HFFc6 (cell line): ENCODE results near the gene MCMBP. TPM values are rescaled to one million over a fixed set of nuclear protein-coding genes. Genes with fewer than 3 reads are reported as not detected.
A peak's percentile ranks its signal among the peaks of the same experiment; 100 is the strongest.
"Not testable (repeated sequence)": the region's sequence is repeated elsewhere in the genome, so short reads cannot be mapped to it uniquely, and the experiment has no call there.

Source experiments
- DNase-seq: peaks from one replicate; pipeline ENCODE4 v3.0.0-alpha.2; 2018
- H3K27ac Mint-ChIP-seq: 2 replicates; pipeline ENCODE4 v1.8.0; 2020; ENCODE audit warnings: mild to moderate bottlenecking, mixed read lengths
- H3K27me3 Mint-ChIP-seq: 2 replicates; pipeline ENCODE4 v1.8.0; 2021; ENCODE audit warnings: mild to moderate bottlenecking, moderate library complexity, mixed read lengths; ENCODE audit not compliant: insufficient read depth
- H3K36me3 Mint-ChIP-seq: 2 replicates; pipeline ENCODE4 v1.8.0; 2021; ENCODE audit warnings: low read depth, mixed read lengths
- H3K4me1 Mint-ChIP-seq: 2 replicates; pipeline ENCODE4 v1.8.0; 2020; ENCODE audit warnings: low read depth, mixed read lengths
- H3K4me3 Mint-ChIP-seq: 2 replicates; pipeline ENCODE4 v1.8.0; 2020; ENCODE audit warnings: mild to moderate bottlenecking, moderate library complexity, mixed read lengths
- H3K9me3 Mint-ChIP-seq: 2 replicates; pipeline ENCODE4 v1.8.0; 2020; ENCODE audit warnings: mild to moderate bottlenecking, mixed read lengths
- CTCF ChIP-seq: fragments of 200-600 bp; sonication (generic); IDR thresholded peaks from 2 replicates; pipeline ENCODE4 v1.5.0; 2021; ENCODE audit warnings: antibody characterized with exemption, mild to moderate bottlenecking
- long read RNA-seq: library from polyadenylated mRNA; unstranded; transcript quantifications from one replicate; pipeline ENCODE4 v2.0.0, GENCODE V29; 2019
- total RNA-seq, 6 experiments: library from RNA; stranded (reverse); fragmentation: NEBNext Ultra II Directional; extraction: Animal tissue kit (Norgen Biotek cat#: 25700); gene quantifications; 2 replicates in 1 of 6; 3 replicates in 5 of 6; pipeline ENCODE4 v1.2.3, GENCODE V29; 2021

Gene MCMBP
- total RNA-seq = 10 to 100 TPM; 40.4 to 59.0 (median 53.5) TPM
- long read RNA-seq, full-length matches to known transcripts = 4 of 10 reads
- long read RNA-seq, partial matches to known transcripts = 4 of 10 reads
- long read RNA-seq, other reads (novel, unspliced or antisense) = 2 of 10 reads

GRCh38 chr10:119872610-119872859, at the start of gene MCMBP:
Gene MCMBP (minus strand): TSS chr10:119872843. CDS start chr10:119872584, 259 bp downstream.
- no peak for TF ChIP-seq CTCF
- DNase-seq = no peak
- Mint-ChIP-seq H3K9me3 (no peaks in the 10 kb centered on the region), H3K4me1 (peaks cover 46% of the 10 kb centered on the region), H3K4me3 (peak within 1 kb of the TSS; percentile 96), H3K27me3 (peaks cover 2% of the 10 kb centered on the region; the same call in 1 of the 2 replicates), H3K27ac (peak within 1 kb of the TSS; percentile 89), H3K36me3 (peaks cover 6% of the 10 kb centered on the region; the same call in 1 of the 2 replicates)

GRCh38 chr10:119919826-119920225, 47.2 kb upstream of the MCMBP start:
- Mint-ChIP-seq H3K36me3 (peaks cover 32% of the 10 kb centered on the region), H3K9me3 (no peaks in the 10 kb centered on the region), H3K4me1 (peaks cover 8% of the 10 kb centered on the region; the same call in 1 of the 2 replicates), H3K4me3 (no peak overlapping the region), H3K27me3 (no peaks in the 10 kb centered on the region), H3K27ac (no peak overlapping the region; the same call in 1 of the 2 replicates)
- DNase-seq = no peak
- TF ChIP-seq CTCF = no peak

- TF ChIP-seq CTCF = no peak
- Mint-ChIP-seq H3K9me3 (no peaks in the 10 kb centered on the region), H3K4me1 (peaks cover 8% of the 10 kb centered on the region; the same call in 1 of the 2 replicates), H3K27ac (peak overlapping the region; percentile 24; the same call in 1 of the 2 replicates), H3K27me3 (no peaks in the 10 kb centered on the region), H3K36me3 (peaks cover 37% of the 10 kb centered on the region), H3K4me3 (no peak overlapping the region)
- DNase-seq = no peak
These were observed 46.6 kb upstream of the MCMBP start for GRCh38 chr10:119919271-119919670.

- TF ChIP-seq CTCF = peak; percentile 55
- Mint-ChIP-seq H3K9me3 (no peaks in the 10 kb centered on the region), H3K4me3 (no peak overlapping the region), H3K36me3 (peaks cover 40% of the 10 kb centered on the region), H3K27me3 (no peaks in the 10 kb centered on the region), H3K4me1 (peaks cover 8% of the 10 kb centered on the region; the same call in 1 of the 2 replicates), H3K27ac (no peak overlapping the region)
- no peak for DNase-seq
These were observed 45.1 kb upstream of the MCMBP start for GRCh38 chr10:119917777-119918176.

GRCh38 chr10:119910689-119911088, 38.0 kb upstream of the MCMBP start:
- no peak for TF ChIP-seq CTCF
- H3K36me3 Mint-ChIP-seq = peaks cover 27% of the 10 kb centered on the region
- DNase-seq = no peak
- H3K4me1 Mint-ChIP-seq = peaks cover 9% of the 10 kb centered on the region
- H3K9me3 Mint-ChIP-seq = no peaks in the 10 kb centered on the region
- no peak overlapping the region for H3K4me3 Mint-ChIP-seq
- no peak overlapping the region for H3K27ac Mint-ChIP-seq
- no peaks in the 10 kb centered on the region for H3K27me3 Mint-ChIP-seq

- no peaks in the 10 kb centered on the region for H3K9me3 Mint-ChIP-seq
- H3K27ac Mint-ChIP-seq = peak overlapping the region; percentile 24; the same call in 1 of the 2 replicates
- TF ChIP-seq CTCF = no peak
- DNase-seq = no peak
- H3K36me3 Mint-ChIP-seq = peaks cover 31% of the 10 kb centered on the region
- no peak overlapping the region for H3K4me3 Mint-ChIP-seq
- no peaks in the 10 kb centered on the region; the same call in 1 of the 2 replicates for H3K27me3 Mint-ChIP-seq
- H3K4me1 Mint-ChIP-seq = peaks cover 9% of the 10 kb centered on the region
These were observed 35.5 kb upstream of the MCMBP start for GRCh38 chr10:119908166-119908565.

GRCh38 chr10:119907695-119908094, 35.1 kb upstream of the MCMBP start:
- not testable (repeated sequence) for H3K27me3 Mint-ChIP-seq, H3K4me1 Mint-ChIP-seq, H3K27ac Mint-ChIP-seq, H3K4me3 Mint-ChIP-seq, DNase-seq, H3K9me3 Mint-ChIP-seq
- peaks cover 26% of the 10 kb centered on the region for H3K36me3 Mint-ChIP-seq
